K562 (cell line): ENCODE results near the gene OGFR. TPM values are rescaled to one million over a fixed set of nuclear protein-coding genes. Genes with fewer than 3 reads are reported as not detected.

Experiments
- CAMTA2 ChIP-seq: fragments of 250-450 bp; sonication (Bioruptor Pico); conservative IDR thresholded peaks from 2 replicates; pipeline ENCODE4 v1.5.1; 2022
- CREM ChIP-seq: IDR thresholded peaks from 2 replicates; pipeline ENCODE4 v1.6.1; 2014; ENCODE audit warnings: antibody characterized with exemption, low read depth
- ELF4 ChIP-seq: fragments of 450-650 bp; formaldehyde crosslinking; IDR thresholded peaks from 2 replicates; pipeline ENCODE4 v1.4.0; 2022; ENCODE audit warnings: missing genetic modification characterization
- ETV1 ChIP-seq: fragments of 450-650 bp; conservative IDR thresholded peaks from 2 replicates; pipeline ENCODE4 v1.6.1; 2016; ENCODE audit warnings: missing genetic modification characterization, control low read depth, low read depth, missing compliant biosample characterization
- GATAD2B ChIP-seq: fragments of 450-650 bp; IDR thresholded peaks from 2 replicates; pipeline ENCODE4 v1.6.1; 2017; ENCODE audit warnings: mild to moderate bottlenecking, borderline replicate concordance
- HES1 ChIP-seq: fragments of 450-650 bp; IDR thresholded peaks from 2 replicates; pipeline ENCODE4 v1.6.1; 2016; ENCODE audit warnings: low read depth, mild to moderate bottlenecking, moderate library complexity
- JUNB ChIP-seq: fragments of 450-650 bp; formaldehyde crosslinking; conservative IDR thresholded peaks from 2 replicates; pipeline ENCODE4 v1.4.0; 2020; ENCODE audit warnings: mild to moderate bottlenecking
- KLF13 ChIP-seq: fragments of 450-650 bp; IDR thresholded peaks from 2 replicates; pipeline ENCODE4 v1.6.1; 2016; ENCODE audit warnings: missing genetic modification characterization, low read depth, mild to moderate bottlenecking, missing compliant biosample characterization, moderate library complexity, borderline replicate concordance
- RBM14 ChIP-seq: fragments of 200-400 bp; formaldehyde crosslinking; IDR thresholded peaks from 2 replicates; pipeline ENCODE4 v1.6.1; 2018; ENCODE audit warnings: low read depth, mild to moderate bottlenecking, low read length, moderate library complexity, borderline replicate concordance; ENCODE audit not compliant: insufficient read depth
- TFAP4 ChIP-seq: sonication (generic); formaldehyde crosslinking; IDR thresholded peaks from 2 replicates; pipeline ENCODE4 v1.8.0; 2022; ENCODE audit warnings: missing genetic modification reagents, mild to moderate bottlenecking, moderate library complexity, borderline replicate concordance
- ZBTB40 ChIP-seq, 2 experiments: fragments of 450-650 bp in 1 of 2; sonication (generic) in 1 of 2; formaldehyde crosslinking in 1 of 2; IDR thresholded peaks; 2 replicates each; pipeline versions ENCODE4 v1.7.1 to v1.9.0; 2016 to 2022; ENCODE audit warnings: inconsistent platforms in 1 of 2, mild to moderate bottlenecking in 1 of 2, missing genetic modification reagents in 1 of 2
- ZBTB49 ChIP-seq: sonication (generic); formaldehyde crosslinking; IDR thresholded peaks from 2 replicates; pipeline ENCODE4 v1.8.0; 2022; ENCODE audit warnings: missing genetic modification reagents, mild to moderate bottlenecking, borderline replicate concordance
- polyA plus RNA-seq, 8 experiments: library from polyadenylated mRNA; depleted of rRNA in 4 of 8; stranded (reverse) in 5 of 8; unstranded in 3 of 8; fragments of >200 nt; fragmentation: Nextera tagmentation in 2 of 8; fragmentation: Illumina TruSeq in 1 of 8; extraction: Ambion mirVana in 2 of 8; extraction: Trizol in 1 of 8; gene quantifications; 2 replicates each; pipeline versions ENCODE4 v1.2.1 to v1.2.3, GENCODE V29; 2011 to 2014; ENCODE audit warnings: inconsistent platforms in 1 of 8, missing spikeins in 1 of 8
- total RNA-seq, 7 experiments: library from RNA; depleted of rRNA in 6 of 7; stranded (reverse); fragments of >200 nt in 6 of 7; fragmentation: Illumina TruSeq in 2 of 7; extraction: Trizol in 2 of 7; gene quantifications; 2 replicates each; pipeline versions ENCODE4 v1.2.1 to v1.2.3, GENCODE V29; 2011 to 2021; ENCODE audit warnings: low replicate concordance in 1 of 7

The OGFR gene
- total and polyA plus RNA-seq, 9 of the 15 experiments (the other 6 are each of a cell fraction or from before 2014, with no cell fraction given) = 0.39 to 56.3 (median 17.5) TPM

- no peak for TF ChIP-seq ETV1 (tag)
- no peak for TF ChIP-seq CAMTA2 (CRISPR knock-in tag)
- TF ChIP-seq KLF13 (tag) = no peak
- peak; percentile 37; the same call in 1 of the 2 replicates for TF ChIP-seq TFAP4
- TF ChIP-seq GATAD2B = peak; percentile 56; the same call in 1 of the 2 replicates
- no peak for TF ChIP-seq JUNB (CRISPR knock-in tag)
- no peak for TF ChIP-seq ZBTB49
- TF ChIP-seq ELF4 (CRISPR knock-in tag) = no peak
- TF ChIP-seq ZBTB40 (IDR thresholded peaks at IDR 0.05) = no peak
- no peak for TF ChIP-seq ZBTB40 (CRISPR knock-in tag; IDR thresholded peaks at IDR 0.05)
- TF ChIP-seq CREM = 0 out of 2 replicates have a peak, but pooled peaks have one; percentile 5
- TF ChIP-seq HES1 = no peak
- TF ChIP-seq RBM14 = no peak
These were observed 9.4 kb upstream of the OGFR start (continued) for GRCh38 chr20:62795023-62795761.
